Measurements from ENCODE around the gene PNRC1. TPM values are rescaled to one million over a fixed set of nuclear protein-coding genes. Genes with fewer than 3 reads are reported as not detected.
"Not testable (repeated sequence)": the region's sequence is repeated elsewhere in the genome, so short reads cannot be mapped to it uniquely, and the experiment has no call there.

Gene PNRC1
- total RNA-seq (100 to 1,000 TPM; 671 to 837 TPM), total RNA-seq (266 to 999 reads per million in 2 donors)

DNA sequence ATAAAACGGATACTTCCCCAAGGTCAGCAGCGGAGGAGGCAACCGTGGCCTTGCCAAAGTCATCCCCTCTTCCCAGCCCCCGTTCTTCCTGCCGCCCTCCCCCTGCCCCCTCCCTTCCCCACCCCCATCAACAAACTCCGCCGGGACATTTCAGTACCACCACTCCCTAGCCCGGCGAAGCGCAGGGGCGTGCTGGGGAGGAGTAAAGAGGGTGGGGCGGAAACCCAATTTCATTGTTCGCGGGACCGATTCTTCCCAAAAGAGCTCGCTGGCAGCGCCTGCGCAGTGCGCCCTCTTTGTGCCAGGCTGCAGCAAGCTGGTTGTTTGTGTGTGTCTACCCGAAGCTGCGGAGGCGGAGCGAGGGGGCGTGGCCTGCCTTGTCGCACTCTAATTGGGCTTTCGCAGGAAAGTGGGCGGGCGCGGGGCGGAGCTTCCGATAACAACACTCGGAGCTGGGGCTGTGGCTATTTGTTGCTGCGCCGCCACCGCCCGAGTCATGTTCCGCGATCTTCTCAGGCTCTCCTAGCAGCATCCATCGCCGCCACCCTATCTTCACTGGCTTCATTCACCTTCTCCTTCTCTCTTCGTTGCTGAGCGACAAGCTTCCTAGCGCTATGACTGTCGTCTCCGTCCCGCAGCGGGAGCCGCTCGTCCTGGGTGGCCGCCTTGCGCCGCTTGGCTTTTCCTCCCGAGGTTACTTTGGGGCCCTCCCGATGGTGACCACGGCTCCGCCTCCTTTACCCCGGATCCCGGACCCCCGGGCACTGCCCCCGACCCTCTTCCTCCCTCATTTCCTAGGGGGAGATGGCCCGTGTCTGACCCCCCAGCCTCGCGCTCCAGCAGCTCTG is at the start of gene PNRC1:
TSS of gene PNRC1 (plus strand) at position 471 of the 848 bp plus-strand sequence. CDS start at position 615, 144 bp downstream.
- ATAC-seq: peak; percentile 76
- Mint-ChIP-seq H3K27ac (peak within 1 kb of the TSS; percentile 97), H3K36me3 (ENCODE audit: low read depth) (peaks cover 12% of the 10 kb centered on the region), H3K4me3 (peak within 1 kb of the TSS; percentile 93), H3K27me3 (no peaks in the 10 kb centered on the region), H3K4me1 (peaks cover 47% of the 10 kb centered on the region)
- H3K9me3 ChIP-seq (ENCODE audit: control insufficient read depth, low read length, poor library complexity, severe bottlenecking): no peaks in the 10 kb centered on the region
- peak; percentile 100 for DNase-seq

DNA sequence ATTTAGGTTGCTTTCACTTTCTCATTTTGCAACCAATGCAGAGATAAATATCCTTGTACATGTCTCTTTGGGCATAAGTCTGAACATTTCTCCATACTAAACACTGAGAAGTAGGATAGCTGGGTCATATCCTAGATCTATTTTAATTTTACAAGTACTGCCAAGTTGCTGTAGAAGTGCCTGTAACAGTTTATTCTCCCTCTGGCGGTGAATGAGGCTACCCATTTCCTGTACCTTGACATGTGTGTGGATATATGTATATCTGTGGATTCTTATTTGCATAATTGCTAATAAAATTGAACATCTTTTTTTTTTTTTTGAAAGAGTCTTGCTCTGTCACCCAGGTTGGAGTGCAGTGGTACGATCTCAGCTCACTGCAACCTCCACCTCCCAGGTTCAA is 48.0 kb upstream of the PNRC1 start:
- Mint-ChIP-seq H3K36me3 (ENCODE audit: low read depth) (no peaks in the 10 kb centered on the region), H3K4me1 (peaks cover 2% of the 10 kb centered on the region), H3K27ac (no peak overlapping the region), H3K4me3 (no peak overlapping the region), H3K27me3 (peaks cover 4% of the 10 kb centered on the region)
- H3K9me3 ChIP-seq (ENCODE audit: control insufficient read depth, low read length, poor library complexity, severe bottlenecking): no peaks in the 10 kb centered on the region
- ATAC-seq (no peak), DNase-seq (no peak)

DNA sequence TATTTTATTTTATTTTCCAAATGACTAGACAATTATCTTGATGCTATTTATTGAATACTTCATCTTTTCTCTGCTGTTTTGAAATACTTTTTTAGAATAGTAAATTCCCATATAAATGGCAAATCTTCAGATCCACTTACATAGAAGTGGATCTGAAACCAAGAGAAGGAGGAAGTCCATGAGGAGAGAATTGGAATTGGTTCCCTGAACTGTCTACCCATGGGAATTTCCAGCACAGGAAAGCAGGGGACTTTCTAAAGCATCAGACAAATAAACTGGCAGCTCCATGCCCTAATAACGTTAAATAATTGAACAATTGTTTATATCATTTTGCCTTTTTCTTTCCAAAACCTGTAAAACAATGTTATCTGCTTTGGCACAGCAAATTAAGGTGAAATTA is 47.1 kb upstream of the PNRC1 start:
- Mint-ChIP-seq H3K27me3 (no peaks in the 10 kb centered on the region), H3K27ac (no peak overlapping the region), H3K4me3 (no peak overlapping the region), H3K36me3 (ENCODE audit: low read depth) (no peaks in the 10 kb centered on the region), H3K4me1 (peaks cover 2% of the 10 kb centered on the region)
- no peak for DNase-seq
- ATAC-seq: no peak
- no peaks in the 10 kb centered on the region for H3K9me3 ChIP-seq (ENCODE audit: control insufficient read depth, low read length, poor library complexity, severe bottlenecking)

DNA sequence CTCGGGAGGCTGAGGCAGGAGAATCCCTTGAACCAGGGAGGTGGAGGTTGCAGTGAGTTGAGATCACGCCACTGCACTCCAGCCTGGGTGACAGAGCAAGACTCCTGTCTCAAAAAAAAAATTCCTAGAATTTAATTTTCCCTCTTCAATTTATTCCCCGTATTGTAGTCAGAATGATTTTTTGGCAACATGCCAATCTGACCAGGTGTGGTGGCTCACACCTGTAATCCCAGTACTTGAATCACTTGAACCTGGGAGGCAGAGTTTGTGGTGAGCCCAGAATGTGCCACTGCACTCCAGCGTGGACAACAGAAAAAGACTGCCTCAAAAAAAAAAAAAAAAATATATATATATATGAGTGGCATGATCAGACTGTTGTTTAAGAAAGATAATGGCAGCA is 46.4 kb upstream of the PNRC1 start:
- DNase-seq; H3K4me1 Mint-ChIP-seq; H3K4me3 Mint-ChIP-seq; H3K27me3 Mint-ChIP-seq; ATAC-seq; H3K27ac Mint-ChIP-seq; H3K9me3 ChIP-seq (ENCODE audit: control insufficient read depth, low read length, poor library complexity, severe bottlenecking); H3K36me3 Mint-ChIP-seq (ENCODE audit: low read depth): not testable (repeated sequence)

DNA sequence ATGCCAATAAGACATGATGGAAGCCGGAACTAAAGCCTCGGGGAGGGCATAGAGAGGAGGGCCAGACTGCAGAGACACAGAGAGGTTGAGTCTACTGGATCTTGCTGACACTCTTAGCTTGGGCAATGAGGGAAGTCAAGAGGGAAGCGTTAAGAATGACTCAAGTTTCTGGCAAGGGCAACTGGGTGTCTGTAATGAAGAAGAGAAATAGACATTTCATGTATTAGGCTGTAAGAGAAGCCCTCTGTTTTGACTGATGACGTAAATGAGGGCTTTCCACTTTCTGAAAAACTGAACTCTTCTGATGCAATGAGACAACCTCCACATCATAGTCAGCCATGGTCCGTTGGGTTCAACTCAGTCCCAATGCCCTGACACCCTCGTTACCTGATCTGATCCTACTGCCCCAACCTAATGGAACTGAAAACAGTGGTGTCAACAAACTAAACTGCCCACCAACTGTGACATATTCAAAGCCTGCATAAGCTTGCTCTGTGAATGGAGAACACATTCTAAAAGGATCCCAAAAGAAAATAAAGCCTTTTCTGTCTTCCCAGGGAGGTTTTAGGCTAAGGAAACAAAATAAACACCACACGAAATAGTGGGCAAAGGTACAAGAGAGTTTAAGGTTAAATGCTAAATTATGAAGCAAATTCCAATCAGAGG is 45.8 kb upstream of the PNRC1 start:
- no peak for DNase-seq
- H3K36me3 Mint-ChIP-seq (ENCODE audit: low read depth): peaks cover 2% of the 10 kb centered on the region
- no peak overlapping the region for H3K4me3 Mint-ChIP-seq
- ATAC-seq: peak; percentile 51
- no peaks in the 10 kb centered on the region for H3K27me3 Mint-ChIP-seq
- no peak overlapping the region for H3K27ac Mint-ChIP-seq
- H3K9me3 ChIP-seq (ENCODE audit: control insufficient read depth, low read length, poor library complexity, severe bottlenecking): no peaks in the 10 kb centered on the region
- H3K4me1 Mint-ChIP-seq: peaks cover 2% of the 10 kb centered on the region

DNA sequence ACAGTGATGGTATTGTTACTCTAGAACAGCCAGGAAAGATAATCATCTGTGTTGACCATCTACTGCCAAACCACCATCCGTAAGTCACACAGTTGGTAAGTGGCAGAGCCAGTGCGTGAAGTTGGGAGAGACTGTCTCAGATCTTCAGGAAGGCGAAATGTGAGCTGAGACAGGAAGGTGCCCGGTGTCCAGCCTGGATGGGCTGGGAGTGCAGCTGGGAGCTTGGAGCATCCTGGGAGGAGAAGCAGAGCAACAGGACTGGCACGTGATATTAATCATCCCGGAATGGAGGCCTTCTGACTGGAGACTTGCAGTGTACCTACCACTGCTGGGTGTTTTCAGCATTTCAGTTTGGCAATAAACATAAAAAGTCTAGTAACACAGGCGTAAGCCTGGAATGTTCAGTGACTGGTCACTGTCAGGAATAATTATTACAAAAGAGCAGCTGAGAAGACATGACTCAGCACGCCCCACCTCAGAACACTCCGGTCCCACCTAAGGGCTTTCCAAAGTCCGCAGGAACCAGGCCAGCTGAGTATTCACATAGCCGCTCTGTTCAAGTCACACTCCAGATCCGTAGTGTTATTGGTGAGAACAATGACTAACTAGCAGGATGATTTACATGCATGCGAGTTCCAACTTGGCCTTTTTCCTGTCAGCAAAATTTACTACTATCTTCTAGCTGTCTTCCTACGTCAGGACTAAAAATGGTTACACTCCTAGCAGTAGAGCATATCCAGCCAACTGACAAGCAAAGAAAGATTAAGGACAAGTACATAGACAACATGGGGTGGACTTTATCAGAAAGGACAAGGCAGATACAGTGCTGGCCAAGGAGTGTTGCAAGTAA is 45.1 kb upstream of the PNRC1 start:
- Mint-ChIP-seq H3K27me3 (no peaks in the 10 kb centered on the region), H3K4me1 (peaks cover 2% of the 10 kb centered on the region), H3K4me3 (no peak overlapping the region), H3K27ac (no peak overlapping the region), H3K36me3 (ENCODE audit: low read depth) (peaks cover 2% of the 10 kb centered on the region)
- no peaks in the 10 kb centered on the region for H3K9me3 ChIP-seq (ENCODE audit: control insufficient read depth, low read length, poor library complexity, severe bottlenecking)
- DNase-seq (no peak), ATAC-seq (no peak)

DNA sequence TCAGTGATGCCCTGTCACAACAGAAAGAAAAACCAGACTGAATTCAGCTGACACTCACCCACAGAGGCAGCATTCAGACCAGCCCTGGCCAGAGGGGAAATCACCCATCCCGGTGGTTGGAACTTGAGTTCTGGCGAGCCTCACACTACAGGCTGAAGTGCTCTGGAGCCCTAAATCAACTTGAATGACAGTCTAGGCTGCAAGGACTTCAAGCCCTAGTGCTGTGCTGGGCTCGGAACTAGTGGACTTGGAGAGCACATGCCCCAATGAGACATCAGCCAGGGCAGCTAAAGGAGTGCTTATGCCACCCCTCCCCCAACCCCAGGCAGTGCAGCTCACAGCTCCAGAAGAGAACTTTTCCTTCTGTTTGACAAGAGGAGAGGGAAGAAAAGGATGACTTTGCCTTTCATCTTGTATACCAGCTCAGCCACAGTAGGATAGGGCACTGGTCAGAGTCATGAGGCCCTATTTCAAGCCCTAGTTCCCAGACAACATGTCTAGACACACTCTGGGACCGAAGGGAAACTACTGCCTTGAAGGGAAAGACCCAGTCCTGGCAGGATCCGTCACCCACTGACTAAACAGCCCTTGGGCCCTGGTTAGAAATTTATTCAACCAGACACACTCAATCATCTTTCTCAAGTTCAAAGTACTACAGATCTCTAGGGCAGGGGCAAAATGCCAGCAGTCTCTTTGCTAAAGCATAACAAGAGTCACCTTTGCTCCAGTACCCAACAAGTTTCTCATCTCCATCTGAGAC is 43.2 kb upstream of the PNRC1 start:
- Mint-ChIP-seq H3K4me3 (no peak overlapping the region), H3K27ac (no peak overlapping the region), H3K4me1 (peaks cover 2% of the 10 kb centered on the region), H3K27me3 (no peaks in the 10 kb centered on the region), H3K36me3 (ENCODE audit: low read depth) (peaks cover 4% of the 10 kb centered on the region)
- H3K9me3 ChIP-seq (ENCODE audit: control insufficient read depth, low read length, poor library complexity, severe bottlenecking): no peaks in the 10 kb centered on the region
- DNase-seq (no peak), ATAC-seq (no peak)

DNA sequence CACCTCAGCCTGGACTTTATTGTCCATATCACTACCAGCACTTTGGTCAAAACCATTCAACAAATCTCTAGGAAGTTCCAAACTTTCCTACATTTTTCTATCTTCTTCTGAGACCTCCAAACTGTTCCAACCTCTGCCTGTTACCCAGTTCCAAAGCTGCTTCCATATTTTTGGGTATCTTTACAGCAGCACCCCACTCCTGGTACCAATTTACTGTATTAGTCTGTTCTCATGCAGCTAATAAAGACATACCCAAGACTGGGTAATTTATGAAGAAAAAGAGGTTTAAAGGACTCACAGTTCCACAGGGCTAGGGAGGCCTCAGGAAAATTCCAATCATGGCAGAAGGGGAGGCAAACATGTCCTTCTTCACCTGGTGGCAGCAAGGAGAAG is 42.7 kb upstream of the PNRC1 start:
- H3K4me1 Mint-ChIP-seq; H3K27me3 Mint-ChIP-seq; H3K4me3 Mint-ChIP-seq; H3K27ac Mint-ChIP-seq; H3K9me3 ChIP-seq (ENCODE audit: control insufficient read depth, low read length, poor library complexity, severe bottlenecking); H3K36me3 Mint-ChIP-seq (ENCODE audit: low read depth); ATAC-seq; DNase-seq: not testable (repeated sequence)

DNA sequence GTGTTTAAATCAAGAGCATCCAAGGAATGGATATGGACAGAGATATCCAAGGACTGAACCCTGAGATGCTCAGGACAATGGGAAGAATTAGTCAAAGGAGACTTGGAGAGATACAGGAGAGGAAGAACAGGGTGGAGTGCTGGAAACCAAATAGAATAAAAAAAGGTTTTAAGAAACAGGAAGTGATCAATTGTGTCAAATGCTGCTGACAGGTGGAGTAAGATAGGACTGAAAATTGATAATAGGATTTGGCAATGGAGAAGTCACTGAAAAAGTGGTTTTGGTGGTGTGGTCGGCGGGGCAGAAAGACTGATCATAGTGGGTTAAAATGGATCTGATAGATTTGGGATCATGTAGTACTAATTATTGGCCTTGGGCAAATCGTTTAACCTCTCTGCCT is 37.9 kb upstream of the PNRC1 start:
- no peak for DNase-seq
- no peak overlapping the region for H3K4me3 Mint-ChIP-seq
- no peaks in the 10 kb centered on the region for H3K9me3 ChIP-seq (ENCODE audit: control insufficient read depth, low read length, poor library complexity, severe bottlenecking)
- no peak for ATAC-seq
- peaks cover 12% of the 10 kb centered on the region for H3K4me1 Mint-ChIP-seq
- H3K27me3 Mint-ChIP-seq: no peaks in the 10 kb centered on the region
- H3K36me3 Mint-ChIP-seq (ENCODE audit: low read depth): peaks cover 4% of the 10 kb centered on the region
- no peak overlapping the region for H3K27ac Mint-ChIP-seq

DNA sequence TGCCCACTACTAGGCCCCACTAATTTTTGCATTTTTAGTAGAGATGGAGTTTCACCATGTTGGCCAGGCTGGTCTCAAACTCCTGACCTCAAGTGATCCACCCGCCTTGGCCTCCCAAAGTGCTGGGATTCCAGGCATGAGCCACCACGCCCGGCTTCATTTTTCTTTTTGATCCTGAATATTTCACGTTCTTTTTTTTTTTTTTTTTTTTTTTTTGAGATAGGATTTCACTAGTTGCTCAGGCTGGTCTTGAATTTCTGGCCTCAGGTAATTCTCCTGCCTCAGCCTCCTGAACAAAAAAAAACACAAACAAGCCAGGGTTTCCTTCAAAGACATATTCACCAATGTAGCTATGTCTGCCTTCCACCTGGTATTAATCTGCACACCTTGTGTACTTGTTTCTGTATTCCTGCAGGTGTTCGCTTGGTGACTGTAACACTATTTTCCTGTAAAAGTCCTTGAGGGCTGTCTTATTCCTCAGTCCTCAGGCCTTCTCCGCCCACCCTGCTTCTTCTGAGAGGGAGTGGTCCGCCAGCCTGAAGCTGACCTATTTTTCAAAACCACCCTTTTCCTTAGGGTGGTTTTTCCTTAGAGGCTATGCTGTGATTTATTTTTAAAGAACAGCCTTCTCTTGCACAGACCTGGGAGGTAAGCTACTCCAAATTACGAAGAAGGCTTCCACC is 36.1 kb upstream of the PNRC1 start:
- Mint-ChIP-seq H3K36me3 (ENCODE audit: low read depth) (peaks cover 2% of the 10 kb centered on the region), H3K4me3 (no peak overlapping the region), H3K27me3 (no peaks in the 10 kb centered on the region), H3K27ac (peak overlapping the region; percentile 16), H3K4me1 (peaks cover 12% of the 10 kb centered on the region)
- ATAC-seq: no peak
- H3K9me3 ChIP-seq (ENCODE audit: control insufficient read depth, low read length, poor library complexity, severe bottlenecking): no peaks in the 10 kb centered on the region
- DNase-seq: no peak

DNA sequence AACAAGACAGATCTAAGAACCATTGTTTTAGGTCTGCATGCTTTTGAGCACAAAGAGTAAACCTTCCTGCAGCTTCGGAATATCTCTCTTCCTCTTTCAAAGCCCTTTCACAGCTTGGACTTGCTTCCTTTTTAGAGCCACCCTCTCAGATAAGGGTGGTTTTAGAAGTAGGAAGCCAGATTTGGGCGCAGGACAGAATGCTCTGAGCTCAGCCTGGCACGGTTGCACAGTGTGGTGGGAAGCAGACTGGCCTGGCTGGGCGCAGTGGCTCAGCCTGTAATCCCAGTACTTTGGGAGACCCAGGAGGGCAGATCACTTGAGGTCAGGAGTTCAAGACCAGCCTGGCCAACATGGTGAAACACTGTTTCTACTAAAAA is 35.6 kb upstream of the PNRC1 start:
- H3K27ac Mint-ChIP-seq: peak overlapping the region; percentile 16
- H3K9me3 ChIP-seq (ENCODE audit: control insufficient read depth, low read length, poor library complexity, severe bottlenecking): no peaks in the 10 kb centered on the region
- ATAC-seq (no peak), DNase-seq (no peak)
- H3K4me3 Mint-ChIP-seq: no peak overlapping the region
- H3K36me3 Mint-ChIP-seq (ENCODE audit: low read depth): peaks cover 2% of the 10 kb centered on the region
- H3K27me3 Mint-ChIP-seq: no peaks in the 10 kb centered on the region
- H3K4me1 Mint-ChIP-seq: peaks cover 12% of the 10 kb centered on the region

DNA sequence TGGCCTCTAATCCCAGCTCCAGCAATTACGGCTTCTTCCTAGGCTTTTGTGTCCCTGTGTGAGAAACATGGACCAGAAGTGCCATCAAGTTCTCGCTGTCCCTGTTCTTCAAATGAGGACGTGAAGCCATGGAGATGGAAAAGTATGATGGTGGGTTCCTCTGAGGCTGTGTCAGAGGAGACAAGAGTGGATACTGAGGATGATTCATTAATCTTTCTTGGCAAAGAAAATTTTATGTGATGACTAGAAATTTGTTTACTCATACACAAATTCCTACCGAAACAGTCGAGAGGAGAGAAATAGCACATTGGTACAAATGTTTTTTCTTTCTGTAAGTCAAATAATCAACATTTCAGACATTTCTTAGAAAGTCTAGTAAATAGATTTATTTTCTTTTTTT is 35.0 kb upstream of the PNRC1 start:
- Mint-ChIP-seq H3K36me3 (ENCODE audit: low read depth) (peaks cover 2% of the 10 kb centered on the region), H3K27ac (no peak overlapping the region), H3K4me1 (peaks cover 15% of the 10 kb centered on the region), H3K4me3 (no peak overlapping the region), H3K27me3 (no peaks in the 10 kb centered on the region)
- H3K9me3 ChIP-seq (ENCODE audit: control insufficient read depth, low read length, poor library complexity, severe bottlenecking): no peaks in the 10 kb centered on the region
- ATAC-seq: no peak
- no peak for DNase-seq

All from T-helper 17 cell (primary cell).